Mesodermal cell (in vitro differentiated cells): Measurements from ENCODE around the gene ANKRD44.
A peak's percentile ranks its signal among the peaks of the same experiment; 100 is the strongest.

ENCODE experiments used
- H3K27ac ChIP-seq: 2 replicates; pipeline ENCODE4 v1.7.0; 2013; ENCODE audit warnings: mild to moderate bottlenecking, low read depth, low read length, moderate library complexity; ENCODE audit not compliant: severe bottlenecking
- H3K36me3 ChIP-seq: 2 replicates; pipeline ENCODE4 v1.7.1; 2013; ENCODE audit warnings: mild to moderate bottlenecking, low read length, moderate library complexity; ENCODE audit not compliant: control insufficient read depth, insufficient read depth
- H3K4me1 ChIP-seq: one replicate; pipeline ENCODE4 v1.7.1; 2013; ENCODE audit warnings: mild to moderate bottlenecking, low read length; ENCODE audit not compliant: insufficient read depth, control insufficient read depth, poor library complexity, severe bottlenecking
- H3K4me3 ChIP-seq: 2 replicates; pipeline ENCODE4 v1.7.0; 2013; ENCODE audit warnings: low read length, control low read depth, mild to moderate bottlenecking; ENCODE audit not compliant: insufficient read depth, poor library complexity, severe bottlenecking; ENCODE audit errors: extremely low read depth
- H3K9me3 ChIP-seq: 2 replicates; pipeline ENCODE4 v1.7.1; 2013; ENCODE audit warnings: mild to moderate bottlenecking, low read length, moderate library complexity; ENCODE audit not compliant: control insufficient read depth
- WGBS, 2 experiments: methylation state at CpG; one replicate each; pipeline ENCODE4 v1.1.5; 2013; ENCODE audit warnings: missing lambda C conversion rate in 2 of 2; ENCODE audit not compliant: insufficient coverage in 2 of 2; 5-methylcytosine and 5-hydroxymethylcytosine counted together

ANKRD44 gene

DNA sequence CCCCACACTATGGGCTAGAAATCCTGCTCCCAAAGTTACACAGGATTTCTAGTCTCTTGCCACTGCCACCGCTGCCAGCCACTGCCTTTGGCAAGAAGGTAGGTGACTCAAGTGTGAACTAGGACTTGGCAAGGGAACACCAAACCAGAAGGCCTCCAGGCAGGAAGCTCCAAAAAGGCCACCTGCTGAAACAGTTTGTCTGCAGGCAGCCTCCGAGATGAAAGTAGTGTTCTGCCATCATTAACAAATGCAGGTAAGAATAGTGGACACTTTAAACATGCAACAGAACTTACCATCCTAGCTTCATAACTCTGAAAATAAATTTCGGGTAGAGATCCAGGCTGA is 3.9 kb downstream of the ANKRD44 start:
- no peak overlapping the region for H3K27ac ChIP-seq
- no peaks in the 10 kb centered on the region for H3K9me3 ChIP-seq
- H3K4me3 ChIP-seq: no peak overlapping the region
- 90 to 100% methylated on average over 2 to 3 of the region's 3 CpGs for WGBS, 2 experiments
- peaks cover 7% of the 10 kb centered on the region for H3K4me1 ChIP-seq
- no peaks in the 10 kb centered on the region for H3K36me3 ChIP-seq

DNA sequence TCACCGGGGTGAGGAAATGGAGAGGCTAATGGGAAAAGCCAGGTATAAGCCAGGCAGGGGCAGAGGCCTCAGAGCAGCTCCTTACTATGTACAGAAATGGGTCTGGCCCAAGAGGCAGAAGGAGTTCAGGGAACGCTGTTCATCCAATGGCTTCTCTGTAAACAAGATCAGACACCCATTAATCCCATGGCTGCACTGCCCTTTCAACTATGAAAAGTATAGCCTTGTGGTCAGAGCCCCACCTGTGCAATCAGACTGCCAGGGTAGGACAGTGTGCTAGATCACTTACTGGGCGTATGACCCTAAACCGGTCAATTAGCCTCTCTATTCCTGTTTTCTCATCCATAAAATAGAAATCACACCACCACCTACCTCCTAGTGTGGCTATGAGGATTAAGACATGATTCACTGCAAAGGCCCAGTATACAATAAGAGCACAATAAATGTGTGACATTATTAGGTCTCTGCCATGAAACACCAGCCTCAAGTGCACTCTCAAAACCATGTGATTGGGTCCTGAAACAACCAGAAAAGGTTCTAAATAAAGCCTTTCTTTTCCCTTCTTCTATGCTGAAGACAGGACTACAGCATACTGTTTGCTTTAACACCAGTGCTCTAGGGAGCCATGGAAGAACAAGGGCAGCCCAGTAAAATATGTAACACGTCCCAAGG is 4.4 kb downstream of the ANKRD44 start:
- 88 to 95% methylated on average over 3 to 5 of the region's 5 CpGs for WGBS, 2 experiments
- H3K27ac ChIP-seq: no peak overlapping the region

DNA sequence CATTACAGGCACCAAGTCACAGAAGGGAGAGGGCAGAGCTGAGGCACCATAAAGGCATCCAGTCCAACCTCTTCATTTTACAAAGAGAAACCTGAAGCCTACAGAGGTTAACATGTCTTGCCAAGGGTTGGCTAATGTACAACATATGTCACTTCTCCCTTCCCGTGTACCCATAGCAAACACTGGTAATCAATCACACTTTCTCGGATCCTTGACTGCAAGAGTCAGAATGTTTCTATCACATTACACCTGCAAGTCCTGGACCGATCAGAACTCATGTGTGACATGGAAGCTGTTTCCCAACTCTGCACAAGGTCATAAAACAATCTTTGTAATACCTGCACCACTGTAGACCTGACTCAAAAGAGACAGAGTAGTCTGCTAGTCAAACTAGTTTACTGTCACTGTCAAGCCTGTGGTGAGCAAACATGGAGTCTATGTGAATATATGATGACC is 6.0 kb downstream of the ANKRD44 start:
- Histone ChIP-seq H3K27ac (no peak overlapping the region), H3K36me3 (no peaks in the 10 kb centered on the region), H3K9me3 (no peaks in the 10 kb centered on the region), H3K4me1 (no peaks in the 10 kb centered on the region), H3K4me3 (no peak overlapping the region)
- WGBS, 2 experiments: 92 to 100% methylated on average over 2 to 3 of the region's 3 CpGs

More for the DNA sequence above, 4.4 kb downstream of the ANKRD44 start:
- Histone ChIP-seq H3K4me3 (no peak overlapping the region), H3K9me3 (no peaks in the 10 kb centered on the region), H3K4me1 (peaks cover 3% of the 10 kb centered on the region), H3K36me3 (no peaks in the 10 kb centered on the region)

DNA sequence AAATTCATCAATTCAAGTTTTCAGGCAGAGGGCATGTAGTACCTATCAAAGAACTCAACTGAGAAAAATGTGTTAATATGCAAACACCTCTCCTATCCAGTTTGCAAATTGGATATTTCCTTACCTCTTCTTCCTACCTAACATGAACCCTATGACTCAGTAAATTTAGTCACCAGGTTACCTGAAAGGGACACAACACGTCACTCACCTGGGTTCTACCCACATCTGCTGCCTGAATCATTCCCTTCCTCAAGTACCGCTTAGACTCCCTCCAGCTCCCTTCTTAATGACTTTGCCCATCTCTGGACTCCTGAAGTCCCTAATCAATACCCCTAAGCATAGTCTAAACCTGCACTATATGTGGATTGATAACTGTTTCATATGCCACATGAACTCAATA is 10.4 kb downstream of the ANKRD44 start:
- Histone ChIP-seq H3K27ac (no peak overlapping the region), H3K4me3 (no peak overlapping the region), H3K36me3 (no peaks in the 10 kb centered on the region), H3K4me1 (no peaks in the 10 kb centered on the region), H3K9me3 (no peaks in the 10 kb centered on the region)
- WGBS, 2 experiments: 90 to 100% methylated on average over 2 of the region's 2 CpGs

DNA sequence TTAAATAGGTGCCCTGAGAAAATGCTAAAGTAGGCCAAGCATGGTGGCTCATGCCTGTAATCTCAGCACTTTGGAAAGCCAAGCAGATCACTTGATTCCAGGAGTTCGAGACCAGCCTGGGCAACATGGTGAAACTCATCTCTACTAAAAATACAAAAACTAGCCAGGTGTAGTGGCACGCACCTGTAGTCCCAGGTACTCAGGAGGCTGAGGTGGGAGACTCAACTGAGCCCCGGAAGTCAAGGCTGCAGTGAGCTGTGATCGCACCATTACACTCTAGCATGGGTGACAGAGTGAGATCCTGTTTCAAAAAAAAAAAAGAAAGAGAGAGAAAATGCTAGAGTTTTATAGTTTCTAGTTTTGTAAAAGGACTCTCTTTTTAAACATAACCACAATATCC is 12.0 kb downstream of the ANKRD44 start:
- no peak overlapping the region for H3K4me3 ChIP-seq
- H3K27ac ChIP-seq: no peak overlapping the region
- no peaks in the 10 kb centered on the region for H3K4me1 ChIP-seq
- H3K9me3 ChIP-seq: no peaks in the 10 kb centered on the region
- no peaks in the 10 kb centered on the region for H3K36me3 ChIP-seq
- 93 to 96% methylated on average over 3 to 4 of the region's 4 CpGs for WGBS, 2 experiments

DNA sequence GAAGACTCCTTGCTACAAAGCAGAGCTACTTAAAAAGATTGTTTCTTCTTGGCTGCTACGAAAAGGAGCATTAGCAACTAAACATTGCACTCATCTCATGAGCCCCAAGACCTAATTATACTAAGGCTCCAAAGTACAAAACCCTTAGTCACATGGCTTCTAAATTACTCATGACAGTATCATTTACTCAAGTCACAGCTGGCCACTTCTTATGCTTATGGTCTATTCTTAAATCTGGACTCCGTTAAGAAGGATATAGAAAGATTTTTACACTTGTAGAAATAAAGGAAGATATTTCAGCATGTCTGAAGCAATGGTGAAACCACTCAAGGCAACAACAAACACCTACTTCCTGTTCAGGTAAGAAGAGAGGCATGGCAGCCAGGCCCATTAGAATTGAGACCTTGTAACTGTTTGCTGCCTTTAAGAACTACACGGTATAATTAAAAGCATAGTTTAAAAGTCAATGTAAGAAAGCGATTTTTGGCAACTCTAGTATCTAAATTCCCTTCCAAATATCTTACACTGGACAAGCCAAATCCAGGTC is 12.7 kb downstream of the ANKRD44 start:
- no peaks in the 10 kb centered on the region for H3K9me3 ChIP-seq
- no peaks in the 10 kb centered on the region for H3K36me3 ChIP-seq
- H3K4me3 ChIP-seq: no peak overlapping the region
- WGBS, 2 experiments: 88 to 95% methylated on average over 1 to 2 of the region's 4 CpGs
- H3K27ac ChIP-seq: no peak overlapping the region
- H3K4me1 ChIP-seq: no peaks in the 10 kb centered on the region

DNA sequence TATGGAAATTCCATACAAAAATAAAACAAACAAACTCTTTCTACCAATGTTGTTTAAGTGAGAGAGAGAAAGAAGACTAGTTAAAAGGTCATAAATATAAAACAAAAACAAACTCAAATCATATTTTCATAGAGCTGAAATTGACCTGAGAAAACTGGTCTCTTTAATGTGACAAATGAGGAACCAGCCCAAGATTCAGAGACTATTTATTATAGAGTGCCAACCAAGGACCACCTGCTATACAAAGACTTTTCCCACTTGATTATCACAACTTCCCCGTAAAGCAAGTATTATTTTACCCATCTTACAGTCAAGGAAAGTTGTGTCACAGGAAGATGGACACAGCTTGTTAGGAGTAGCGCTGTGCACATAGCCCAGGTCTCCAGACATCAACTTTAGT is 13.3 kb downstream of the ANKRD44 start:
- H3K36me3 ChIP-seq: no peaks in the 10 kb centered on the region
- no peak overlapping the region for H3K27ac ChIP-seq
- H3K9me3 ChIP-seq: no peaks in the 10 kb centered on the region
- H3K4me1 ChIP-seq: no peaks in the 10 kb centered on the region
- H3K4me3 ChIP-seq: no peak overlapping the region
- WGBS, 2 experiments: 100% methylated on average over 1 of the region's 2 CpGs; no CpG with 5 or more reads in 1 of the 2 experiments

DNA sequence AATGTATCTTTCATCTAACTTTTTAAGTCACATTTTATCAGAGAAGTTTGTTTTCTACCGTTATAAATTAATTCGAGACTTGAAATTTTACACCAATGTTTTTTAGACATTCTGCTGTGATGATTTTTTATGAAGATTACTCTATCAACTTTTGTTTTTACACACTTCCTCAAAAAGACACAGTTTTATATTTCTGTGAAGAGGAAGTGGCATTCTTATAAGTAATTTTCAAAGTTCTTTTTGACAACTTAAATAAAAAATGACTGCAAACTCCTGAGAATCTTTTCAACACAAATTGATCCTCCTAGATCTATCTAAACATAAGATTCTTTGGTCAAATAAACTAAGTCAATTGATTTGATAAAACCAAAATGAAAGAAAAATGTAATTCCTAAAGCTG is 13.7 kb downstream of the ANKRD44 start:
- H3K9me3 ChIP-seq: no peaks in the 10 kb centered on the region
- no CpG with 5 or more reads among the region's 2 CpGs for WGBS, 2 experiments
- H3K27ac ChIP-seq: no peak overlapping the region
- H3K4me3 ChIP-seq: no peak overlapping the region
- no peaks in the 10 kb centered on the region for H3K4me1 ChIP-seq
- no peaks in the 10 kb centered on the region for H3K36me3 ChIP-seq

DNA sequence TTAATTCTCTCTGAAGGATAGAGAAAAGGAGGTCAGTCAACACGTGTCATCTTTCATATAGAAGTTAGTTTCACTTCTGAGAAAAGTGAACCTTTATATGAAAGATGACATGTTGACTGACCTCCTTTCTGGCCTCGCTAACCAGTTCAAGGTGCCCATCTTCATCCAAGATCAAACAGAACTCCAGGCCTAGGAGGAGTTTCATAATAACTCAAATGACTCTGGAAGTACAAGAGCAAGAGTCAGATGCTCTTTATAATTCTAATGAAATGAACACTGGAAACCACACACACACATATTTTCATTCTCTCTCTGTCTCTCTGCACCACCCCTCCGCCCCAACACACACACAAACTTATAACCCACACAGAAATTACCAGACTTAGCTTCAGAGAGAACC is 16.3 kb downstream of the ANKRD44 start:
- H3K36me3 ChIP-seq: no peaks in the 10 kb centered on the region
- no peaks in the 10 kb centered on the region for H3K9me3 ChIP-seq
- WGBS, 2 experiments: 100% methylated on average over 1 of the region's 3 CpGs; no CpG with 5 or more reads in 1 of the 2 experiments
- no peak overlapping the region for H3K27ac ChIP-seq
- no peak overlapping the region for H3K4me3 ChIP-seq
- no peaks in the 10 kb centered on the region for H3K4me1 ChIP-seq

DNA sequence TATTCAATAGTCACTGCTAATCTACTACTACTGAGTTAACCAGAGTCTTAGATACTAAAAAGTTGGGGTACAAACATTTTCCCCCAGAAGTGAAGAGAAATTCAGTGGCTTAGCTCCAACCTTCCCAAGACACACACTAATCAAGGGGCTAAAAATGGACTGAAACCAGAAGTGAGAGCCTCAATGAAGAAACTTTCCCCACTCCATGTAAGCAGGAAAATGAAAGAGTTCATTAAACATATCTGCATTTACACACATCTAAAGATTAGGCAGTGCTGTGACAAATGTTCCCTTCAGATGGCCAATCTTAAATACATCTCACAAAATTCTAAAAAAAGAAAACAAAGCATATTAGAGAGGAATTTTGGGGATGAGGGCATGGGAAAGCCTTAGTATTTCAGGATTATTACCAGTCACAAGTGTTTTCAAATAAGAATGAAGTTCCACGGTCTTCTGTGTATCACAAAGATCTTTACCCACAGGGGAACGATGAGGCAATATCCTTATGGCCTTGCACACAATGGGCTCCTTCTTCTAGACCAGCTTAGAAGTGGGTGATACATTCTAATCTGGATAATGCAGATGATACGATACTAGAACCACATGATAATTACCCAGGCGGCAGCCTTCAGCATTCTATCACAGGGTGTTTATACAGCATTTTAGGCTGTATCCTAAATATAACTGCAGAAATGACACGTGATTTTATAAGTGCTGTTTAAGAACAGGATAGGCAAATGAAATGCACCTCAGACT is 17.1 kb downstream of the ANKRD44 start:
- no peak overlapping the region for H3K4me3 ChIP-seq
- no peaks in the 10 kb centered on the region for H3K36me3 ChIP-seq
- H3K9me3 ChIP-seq: no peaks in the 10 kb centered on the region
- WGBS, 2 experiments: 92 to 100% methylated on average over 1 to 2 of the region's 5 CpGs
- H3K4me1 ChIP-seq: no peaks in the 10 kb centered on the region
- H3K27ac ChIP-seq: peak overlapping the region; percentile 74

DNA sequence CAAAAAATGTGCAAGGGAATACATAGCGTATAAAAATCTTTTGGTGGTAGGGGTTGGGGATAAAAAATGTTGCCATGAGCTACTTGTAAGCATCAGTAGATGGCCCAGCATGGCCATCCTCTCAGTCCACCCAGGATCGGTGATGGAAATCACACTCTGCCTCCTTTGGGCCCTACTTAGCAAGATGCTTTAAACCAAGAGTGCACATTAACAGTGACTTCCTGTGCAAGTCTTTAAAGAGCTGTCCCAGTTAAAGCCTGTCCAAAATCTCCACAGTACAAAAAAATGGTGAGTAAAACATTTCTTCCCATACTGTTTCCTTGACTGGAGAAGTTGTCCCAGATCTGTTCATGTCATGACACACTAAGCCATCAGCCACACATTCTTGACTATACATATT is 18.0 kb downstream of the ANKRD44 start:
- Histone ChIP-seq H3K4me1 (peaks cover under 1% of the 10 kb centered on the region), H3K27ac (peak overlapping the region; percentile 74), H3K36me3 (no peaks in the 10 kb centered on the region), H3K9me3 (no peaks in the 10 kb centered on the region), H3K4me3 (no peak overlapping the region)
- 100% methylated on average over 1 of the region's 2 CpGs for WGBS, 2 experiments
